ENCODE measurements around the gene ALX4.

Gene ALX4

GRCh38 chr11:44310463-44311272, 729 bp upstream of the ALX4 start:
- FAIRE-seq (no peak), DNase-seq (ENCODE audit: insufficient read length, low spot score) (no peak)
- TF ChIP-seq SPI1 (IDR thresholded peaks at IDR 0.05; ENCODE audit: low read depth, low read length) (no peak), POLR2A (IDR thresholded peaks at IDR 0.05; ENCODE audit: low read depth, low read length) (no peak), PAX5 (IDR thresholded peaks at IDR 0.05; ENCODE audit: insufficient read depth, low read length, severe bottlenecking) (no peak), POLR2AphosphoS5 (IDR thresholded peaks at IDR 0.05; ENCODE audit: low read depth, low read length) (no peak), POU2F2 (IDR thresholded peaks at IDR 0.05; ENCODE audit: low read depth, low read length) (no peak), TAF1 (IDR thresholded peaks at IDR 0.05; ENCODE audit: low read depth, low read length) (no peak)

GRCh38 chr11:44310206-44310462, 195 bp upstream of the ALX4 start:
- FAIRE-seq (no peak), DNase-seq (ENCODE audit: insufficient read length, low spot score) (no peak)

GRCh38 chr11:44308923-44309477, 939 bp downstream of the ALX4 start:
- no peak for DNase-seq (ENCODE audit: insufficient read length, low spot score)
- no peak for FAIRE-seq

More at GRCh38 chr11:44310206-44310462, 195 bp upstream of the ALX4 start:
- no peak for TF ChIP-seq POLR2A (IDR thresholded peaks at IDR 0.05; ENCODE audit: low read depth, low read length)
- TF ChIP-seq SPI1 (IDR thresholded peaks at IDR 0.05; ENCODE audit: low read depth, low read length), result no peak

DNA sequence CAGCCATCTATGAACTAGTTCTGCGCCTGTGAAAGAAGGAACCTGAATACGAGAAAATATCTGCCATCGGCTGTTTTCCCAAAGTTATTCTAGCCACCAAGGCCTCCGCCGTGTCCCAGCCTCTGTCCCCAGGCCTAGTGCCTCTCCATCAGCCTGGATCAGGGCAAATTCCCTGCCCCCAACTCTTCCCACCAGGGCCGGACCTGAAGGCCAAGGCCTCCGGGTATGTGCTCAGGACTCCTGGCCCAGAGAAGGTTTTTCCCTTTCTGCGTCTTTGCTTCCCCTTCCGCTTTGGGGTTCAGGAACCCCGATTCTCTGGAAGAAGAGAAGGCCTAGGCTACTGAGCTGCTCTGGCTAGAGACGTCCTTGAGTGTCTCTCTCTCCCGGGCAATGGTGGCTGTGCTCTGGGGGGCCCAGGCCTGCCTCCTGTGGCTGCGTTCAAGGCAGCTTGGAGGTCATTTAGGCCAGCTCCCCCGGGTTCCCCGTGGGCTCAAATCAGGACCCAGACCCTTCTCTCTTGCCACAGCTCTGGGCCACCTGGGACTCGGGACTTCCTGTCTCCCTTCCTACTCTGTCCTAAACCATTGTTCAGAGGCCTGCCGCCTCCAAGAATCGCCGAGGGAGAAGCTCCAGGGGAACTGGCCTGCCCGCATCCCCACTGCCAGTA, 1.6 kb downstream of the ALX4 start:
- FAIRE-seq, result no peak
- no peak for DNase-seq (ENCODE audit: insufficient read length, low spot score)
- no peak for TF ChIP-seq SPI1 (IDR thresholded peaks at IDR 0.05; ENCODE audit: low read depth, low read length)
- no peak for TF ChIP-seq POU2F2 (IDR thresholded peaks at IDR 0.05; ENCODE audit: low read depth, low read length)
- TF ChIP-seq POLR2A (IDR thresholded peaks at IDR 0.05; ENCODE audit: low read depth, low read length), result no peak
- no peak for TF ChIP-seq TAF1 (IDR thresholded peaks at IDR 0.05; ENCODE audit: low read depth, low read length)
- TF ChIP-seq POLR2AphosphoS5 (IDR thresholded peaks at IDR 0.05; ENCODE audit: low read depth, low read length), result no peak

More at GRCh38 chr11:44308923-44309477, 939 bp downstream of the ALX4 start:
- TF ChIP-seq PAX5 (IDR thresholded peaks at IDR 0.05; ENCODE audit: insufficient read depth, low read length, severe bottlenecking) (no peak), POLR2A (IDR thresholded peaks at IDR 0.05; ENCODE audit: low read depth, low read length) (no peak), TAF1 (IDR thresholded peaks at IDR 0.05; ENCODE audit: low read depth, low read length) (no peak), POLR2AphosphoS5 (IDR thresholded peaks at IDR 0.05; ENCODE audit: low read depth, low read length) (no peak), POU2F2 (IDR thresholded peaks at IDR 0.05; ENCODE audit: low read depth, low read length) (no peak), SPI1 (IDR thresholded peaks at IDR 0.05; ENCODE audit: low read depth, low read length) (no peak)

- DNase-seq (ENCODE audit: insufficient read length, low spot score) (no peak), FAIRE-seq (no peak)
- no peak for TF ChIP-seq POU2F2 (IDR thresholded peaks at IDR 0.05; ENCODE audit: low read depth, low read length)
- TF ChIP-seq POLR2A (IDR thresholded peaks at IDR 0.05; ENCODE audit: low read depth, low read length), result no peak
- no peak for TF ChIP-seq PAX5 (IDR thresholded peaks at IDR 0.05; ENCODE audit: insufficient read depth, low read length, severe bottlenecking)
- no peak for TF ChIP-seq SPI1 (IDR thresholded peaks at IDR 0.05; ENCODE audit: low read depth, low read length)
- no peak for TF ChIP-seq POLR2AphosphoS5 (IDR thresholded peaks at IDR 0.05; ENCODE audit: low read depth, low read length)
- TF ChIP-seq TAF1 (IDR thresholded peaks at IDR 0.05; ENCODE audit: low read depth, low read length), result no peak
Measured at GRCh38 chr11:44307340-44308099, 2.4 kb downstream of the ALX4 start.

GRCh38 chr11:44306918-44307244, 3.1 kb downstream of the ALX4 start:
- DNase-seq (ENCODE audit: insufficient read length, low spot score) (no peak), FAIRE-seq (no peak)

DNA sequence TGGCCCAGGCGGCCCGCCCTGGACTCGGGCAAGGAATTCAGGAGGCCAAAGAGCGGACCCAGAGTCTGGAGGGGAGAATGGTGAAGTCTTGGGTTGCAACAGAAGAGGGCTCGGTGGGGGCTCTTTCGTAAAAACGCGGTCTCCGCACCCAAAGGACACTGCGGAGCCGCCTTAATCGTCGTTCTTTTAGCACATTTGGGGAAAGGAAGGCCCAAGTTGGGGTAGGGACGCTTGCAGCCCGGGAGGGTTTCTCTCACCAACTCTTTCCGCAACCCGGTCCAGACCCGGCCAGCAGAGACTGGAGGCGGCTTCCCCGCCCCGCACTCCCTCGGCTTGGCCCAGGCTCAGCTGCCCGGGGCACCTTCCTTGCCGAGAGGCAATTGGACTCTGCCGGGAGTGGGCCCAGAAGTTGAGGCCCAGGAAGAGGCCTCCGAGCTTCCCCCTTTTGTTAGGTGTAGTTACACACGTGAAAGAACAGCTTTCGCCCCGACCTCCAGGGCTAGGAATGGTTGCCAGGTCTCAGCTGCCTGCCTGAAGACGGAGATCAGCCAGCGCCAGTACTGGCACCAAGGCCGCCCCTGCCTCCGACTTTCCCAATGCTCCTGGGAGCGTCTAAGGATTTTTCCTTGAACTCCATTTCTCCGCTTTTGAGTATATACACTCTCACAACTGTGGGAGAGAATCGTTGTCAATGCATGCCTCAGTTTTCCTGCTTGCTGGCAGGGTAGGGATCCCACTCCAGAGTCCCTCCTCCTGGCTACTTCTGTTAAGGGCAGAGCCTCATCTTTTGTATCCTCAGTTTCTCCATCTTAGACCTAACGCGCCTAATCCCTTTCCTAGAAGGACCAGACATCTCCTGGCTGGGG, 3.7 kb downstream of the ALX4 start:
- FAIRE-seq (no peak), DNase-seq (ENCODE audit: insufficient read length, low spot score) (no peak)
- no peak for TF ChIP-seq POLR2AphosphoS5 (IDR thresholded peaks at IDR 0.05; ENCODE audit: low read depth, low read length)
- no peak for TF ChIP-seq POLR2A (IDR thresholded peaks at IDR 0.05; ENCODE audit: low read depth, low read length)
- TF ChIP-seq SPI1 (IDR thresholded peaks at IDR 0.05; ENCODE audit: low read depth, low read length), result no peak
- TF ChIP-seq PAX5 (IDR thresholded peaks at IDR 0.05; ENCODE audit: insufficient read depth, low read length, severe bottlenecking), result no peak
- no peak for TF ChIP-seq TAF1 (IDR thresholded peaks at IDR 0.05; ENCODE audit: low read depth, low read length)
- TF ChIP-seq POU2F2 (IDR thresholded peaks at IDR 0.05; ENCODE audit: low read depth, low read length), result no peak

More at GRCh38 chr11:44306918-44307244, 3.1 kb downstream of the ALX4 start:
- TF ChIP-seq SPI1 (IDR thresholded peaks at IDR 0.05; ENCODE audit: low read depth, low read length) (no peak), PAX5 (IDR thresholded peaks at IDR 0.05; ENCODE audit: insufficient read depth, low read length, severe bottlenecking) (no peak)

DNA sequence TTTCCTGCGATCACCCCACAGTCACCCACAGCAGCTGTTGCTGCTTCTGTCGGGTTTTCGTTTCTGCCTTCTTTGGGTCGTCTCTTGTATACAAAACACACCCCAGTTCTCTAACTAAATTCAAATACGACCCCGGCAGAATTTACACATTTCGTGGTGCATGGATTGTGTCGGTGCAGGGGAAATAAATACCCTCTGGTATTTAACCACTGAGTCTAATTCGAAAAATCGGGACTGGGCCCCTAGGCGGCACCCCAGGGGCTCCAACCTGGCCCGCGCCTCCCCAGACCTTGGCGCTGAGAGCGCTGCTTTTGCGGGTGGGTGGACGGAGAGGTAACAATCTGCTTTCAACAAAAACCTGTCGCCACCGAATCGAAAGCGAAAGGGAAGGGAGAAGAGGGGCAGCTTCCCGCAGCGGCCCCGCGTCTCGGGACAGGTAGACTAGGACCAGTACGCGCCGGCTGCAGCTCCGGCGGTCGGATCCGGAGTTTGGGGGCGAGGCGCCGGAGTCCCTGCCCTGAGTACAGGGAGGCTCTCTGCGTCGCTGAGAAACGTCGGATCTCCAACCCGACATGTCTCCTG, 4.4 kb downstream of the ALX4 start:
- no peak for TF ChIP-seq TAF1 (IDR thresholded peaks at IDR 0.05; ENCODE audit: low read depth, low read length)
- TF ChIP-seq POLR2AphosphoS5 (IDR thresholded peaks at IDR 0.05; ENCODE audit: low read depth, low read length), result no peak
- TF ChIP-seq POU2F2 (IDR thresholded peaks at IDR 0.05; ENCODE audit: low read depth, low read length), result no peak
- TF ChIP-seq PAX5 (IDR thresholded peaks at IDR 0.05; ENCODE audit: insufficient read depth, low read length, severe bottlenecking), result no peak
- TF ChIP-seq POLR2A (IDR thresholded peaks at IDR 0.05; ENCODE audit: low read depth, low read length), result no peak
- no peak for TF ChIP-seq SPI1 (IDR thresholded peaks at IDR 0.05; ENCODE audit: low read depth, low read length)
- FAIRE-seq (no peak), DNase-seq (ENCODE audit: insufficient read length, low spot score) (no peak)

Data from GM12891 (cell line).